Endodermal cell (in vitro differentiated cells): ENCODE results near the gene GAPT. TPM values are rescaled to one million over a fixed set of nuclear protein-coding genes. Genes with fewer than 3 reads are reported as not detected.

Source experiments
- DNase-seq: peaks from one replicate; pipeline ENCODE4 v3.0.0-alpha.2; 2017
- H3K27ac ChIP-seq: 2 replicates; pipeline ENCODE4 v1.5.1; 2013; ENCODE audit warnings: mild to moderate bottlenecking, low read depth, low read length, moderate library complexity
- H3K27me3 ChIP-seq: 2 replicates; pipeline ENCODE4 v1.6.1; 2013; ENCODE audit warnings: mild to moderate bottlenecking, low read length, moderate library complexity; ENCODE audit not compliant: insufficient read depth, control insufficient read depth, poor library complexity, severe bottlenecking
- H3K36me3 ChIP-seq: 2 replicates; pipeline ENCODE4 v1.7.0; 2013; ENCODE audit warnings: mild to moderate bottlenecking, low read length, moderate library complexity; ENCODE audit not compliant: control insufficient read depth, insufficient read depth
- H3K4me1 ChIP-seq: one replicate; pipeline ENCODE4 v1.7.0; 2013; ENCODE audit warnings: low read length; ENCODE audit not compliant: control insufficient read depth, insufficient read depth
- H3K4me3 ChIP-seq: 2 replicates; pipeline ENCODE4 v1.5.1; 2013; ENCODE audit warnings: mild to moderate bottlenecking, low read length, moderate library complexity
- H3K9ac ChIP-seq: 2 replicates; pipeline ENCODE4 v1.6.1; 2013; ENCODE audit warnings: mild to moderate bottlenecking, low read length, moderate library complexity; ENCODE audit not compliant: poor library complexity, severe bottlenecking; ENCODE audit errors: extremely low read depth
- H3K9me3 ChIP-seq: 2 replicates; pipeline ENCODE4 v1.6.1; 2013; ENCODE audit warnings: mild to moderate bottlenecking, low read length, moderate library complexity; ENCODE audit not compliant: control insufficient read depth
- H3K27ac Mint-ChIP-seq: 2 replicates; pipeline ENCODE4 v1.8.0; 2020; ENCODE audit warnings: mixed read lengths
- H3K27me3 Mint-ChIP-seq: 2 replicates; pipeline ENCODE4 v1.8.0; 2021; ENCODE audit warnings: mild to moderate bottlenecking, mixed read lengths; ENCODE audit not compliant: insufficient read depth
- H3K36me3 Mint-ChIP-seq: 2 replicates; pipeline ENCODE4 v1.8.0; 2020; ENCODE audit warnings: low read depth, mixed read lengths
- H3K4me1 Mint-ChIP-seq: 2 replicates; pipeline ENCODE4 v1.8.0; 2020; ENCODE audit warnings: mixed read lengths
- H3K4me3 Mint-ChIP-seq: 2 replicates; pipeline ENCODE4 v1.8.0; 2020; ENCODE audit warnings: mild to moderate bottlenecking, moderate library complexity, mixed read lengths
- H3K9me3 Mint-ChIP-seq: 2 replicates; pipeline ENCODE4 v1.8.0; 2020; ENCODE audit warnings: mild to moderate bottlenecking, mixed read lengths
- WGBS, 2 experiments: methylation state at CpG; one replicate each; pipeline versions ENCODE4 v1.1.5 to v1.1.7; 2013; ENCODE audit warnings: missing lambda C conversion rate in 2 of 2, mixed read lengths in 1 of 2; ENCODE audit not compliant: insufficient coverage in 1 of 2, insufficient read length in 1 of 2; 5-methylcytosine and 5-hydroxymethylcytosine counted together
- total RNA-seq, 2 donors: library from RNA; stranded (reverse); fragmentation: NEBNext Ultra II Directional in 1 of 2; extraction: Animal tissue kit (Norgen Biotek cat#: 25700) in 1 of 2; gene quantifications; 2 replicates in 1 of 2; 3 replicates in 1 of 2; pipeline ENCODE4 v1.2.1, GENCODE V29; 2021
- TF ChIP-seq, protein P1 (sequence below): fragments of 200-600 bp; sonication (generic); conservative IDR thresholded peaks from 2 replicates; pipeline ENCODE4 v1.5.0; 2021; ENCODE audit warnings: antibody characterized with exemption, mild to moderate bottlenecking

GAPT gene
- total RNA-seq, 2 donors from 2014 or later = 0.13 to 1.9 TPM

DNA sequence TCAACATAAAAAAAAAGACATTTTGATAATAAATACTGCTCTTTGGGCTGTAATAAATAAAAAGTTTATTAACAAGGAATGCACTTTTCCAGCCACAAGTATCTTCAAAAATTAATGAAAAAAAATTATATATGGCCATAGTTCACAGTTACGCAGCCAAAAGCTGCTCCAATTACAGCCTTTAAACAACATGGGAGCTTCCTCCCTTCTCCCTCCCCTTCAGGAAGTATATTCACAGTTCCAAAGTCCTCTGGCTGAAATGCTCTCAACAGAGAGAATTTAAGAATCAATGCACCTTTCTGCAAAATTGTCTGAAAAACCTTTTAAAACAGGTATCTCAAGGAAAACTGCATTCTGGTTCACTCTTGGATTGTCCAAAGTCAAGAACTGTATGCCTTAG lies 37.2 kb upstream of the GAPT start:
- H3K4me3 Mint-ChIP-seq = no peak overlapping the region
- H3K4me1 Mint-ChIP-seq = peaks cover 8% of the 10 kb centered on the region
- WGBS, 2 experiments = 95% methylated on average over 1 of the region's 1 CpG; no CpG with 5 or more reads in 1 of the 2 experiments
- TF ChIP-seq, protein P1, sequence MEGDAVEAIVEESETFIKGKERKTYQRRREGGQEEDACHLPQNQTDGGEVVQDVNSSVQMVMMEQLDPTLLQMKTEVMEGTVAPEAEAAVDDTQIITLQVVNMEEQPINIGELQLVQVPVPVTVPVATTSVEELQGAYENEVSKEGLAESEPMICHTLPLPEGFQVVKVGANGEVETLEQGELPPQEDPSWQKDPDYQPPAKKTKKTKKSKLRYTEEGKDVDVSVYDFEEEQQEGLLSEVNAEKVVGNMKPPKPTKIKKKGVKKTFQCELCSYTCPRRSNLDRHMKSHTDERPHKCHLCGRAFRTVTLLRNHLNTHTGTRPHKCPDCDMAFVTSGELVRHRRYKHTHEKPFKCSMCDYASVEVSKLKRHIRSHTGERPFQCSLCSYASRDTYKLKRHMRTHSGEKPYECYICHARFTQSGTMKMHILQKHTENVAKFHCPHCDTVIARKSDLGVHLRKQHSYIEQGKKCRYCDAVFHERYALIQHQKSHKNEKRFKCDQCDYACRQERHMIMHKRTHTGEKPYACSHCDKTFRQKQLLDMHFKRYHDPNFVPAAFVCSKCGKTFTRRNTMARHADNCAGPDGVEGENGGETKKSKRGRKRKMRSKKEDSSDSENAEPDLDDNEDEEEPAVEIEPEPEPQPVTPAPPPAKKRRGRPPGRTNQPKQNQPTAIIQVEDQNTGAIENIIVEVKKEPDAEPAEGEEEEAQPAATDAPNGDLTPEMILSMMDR = no peak
- Histone ChIP-seq H3K9me3 (no peaks in the 10 kb centered on the region), H3K36me3 (peaks cover 53% of the 10 kb centered on the region), H3K4me3 (no peak overlapping the region), H3K9ac (no peak overlapping the region), H3K27ac (no peak overlapping the region), H3K27me3 (no peaks in the 10 kb centered on the region), H3K4me1 (no peaks in the 10 kb centered on the region)
- no peaks in the 10 kb centered on the region for H3K9me3 Mint-ChIP-seq
- DNase-seq = no peak
- peaks cover 37% of the 10 kb centered on the region for H3K36me3 Mint-ChIP-seq
- H3K27me3 Mint-ChIP-seq = peaks cover 10% of the 10 kb centered on the region
- H3K27ac Mint-ChIP-seq = no peak overlapping the region

DNA sequence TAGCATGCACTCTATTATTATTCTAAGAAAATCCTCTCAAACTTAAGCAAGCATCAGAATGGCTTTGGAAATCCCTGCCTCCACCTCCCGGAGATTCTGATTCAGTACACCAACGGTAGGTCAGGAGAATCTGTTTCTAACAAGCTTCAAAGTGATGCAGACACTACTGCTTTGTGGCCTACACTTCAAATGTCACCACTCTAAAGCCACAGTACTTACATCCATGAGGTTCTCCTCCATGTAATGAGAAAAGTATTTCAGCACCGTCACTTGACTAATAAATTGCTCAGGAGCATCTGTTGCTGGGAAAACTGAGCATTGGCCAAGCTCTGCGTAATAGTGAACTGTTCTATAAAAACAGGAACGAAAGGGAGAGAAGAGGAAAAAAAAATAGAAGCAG lies 36.2 kb upstream of the GAPT start:
- Mint-ChIP-seq H3K4me3 (no peak overlapping the region), H3K9me3 (no peaks in the 10 kb centered on the region), H3K4me1 (peaks cover 8% of the 10 kb centered on the region), H3K27me3 (peaks cover 12% of the 10 kb centered on the region), H3K27ac (no peak overlapping the region), H3K36me3 (peaks cover 37% of the 10 kb centered on the region)
- TF ChIP-seq, protein P1 = no peak
- H3K4me3 ChIP-seq = no peak overlapping the region
- H3K36me3 ChIP-seq = peaks cover 53% of the 10 kb centered on the region
- H3K4me1 ChIP-seq = no peaks in the 10 kb centered on the region
- no peak overlapping the region for H3K9ac ChIP-seq
- 92% methylated on average over 5 of the region's 5 CpGs for WGBS, 2 experiments
- no peak overlapping the region for H3K27ac ChIP-seq
- no peaks in the 10 kb centered on the region for H3K9me3 ChIP-seq
- no peak for DNase-seq
- H3K27me3 ChIP-seq = no peaks in the 10 kb centered on the region

GRCh38 chr5:58455480-58455879 lies 35.8 kb upstream of the GAPT start:
- no peak overlapping the region for H3K9ac ChIP-seq

More at GRCh38 chr5:58455480-58455879, 35.8 kb upstream of the GAPT start:
- Mint-ChIP-seq H3K9me3 (no peaks in the 10 kb centered on the region), H3K27me3 (peaks cover 12% of the 10 kb centered on the region), H3K4me3 (no peak overlapping the region), H3K4me1 (peaks cover 8% of the 10 kb centered on the region), H3K27ac (no peak overlapping the region), H3K36me3 (peaks cover 37% of the 10 kb centered on the region)
- H3K4me3 ChIP-seq = no peak overlapping the region
- DNase-seq = no peak
- H3K36me3 ChIP-seq = peaks cover 53% of the 10 kb centered on the region
- no peak overlapping the region for H3K27ac ChIP-seq
- H3K9me3 ChIP-seq = no peaks in the 10 kb centered on the region
- H3K4me1 ChIP-seq = no peaks in the 10 kb centered on the region
- TF ChIP-seq, protein P1 = no peak
- 93 to 95% methylated on average over 4 to 5 of the region's 5 CpGs for WGBS, 2 experiments
- no peaks in the 10 kb centered on the region for H3K27me3 ChIP-seq
